Measurements from ENCODE around the gene WDFY2. TPM values are rescaled to one million over a fixed set of nuclear protein-coding genes. Genes with fewer than 3 reads are reported as not detected.

Gene WDFY2
- total RNA-seq, 1 experiment from 2014 or later = 25.7 TPM

- Mint-ChIP-seq H3K27ac (no peak overlapping the region; the same call in 1 of the 2 replicates), H3K27me3 (ENCODE audit: low read depth) (no peaks in the 10 kb centered on the region), H3K4me1 (peaks cover 32% of the 10 kb centered on the region), H3K36me3 (no peaks in the 10 kb centered on the region), H3K9me3 (no peaks in the 10 kb centered on the region), H3K4me3 (no peak overlapping the region)
- POLR2A ChIA-PET = interaction anchor here (0.6 kb wide), 1 partner anchor 59 kb away, joined by 3 read pairs; no protein-coding TSS in a partner anchor
- CTCF ChIA-PET = no interaction called here
- TF ChIP-seq ZNF671 (CRISPR knock-in tag; IDR thresholded peaks at IDR 0.05) (no peak), ZNF532 (CRISPR knock-in tag; IDR thresholded peaks at IDR 0.05; ENCODE audit: borderline replicate concordance) (no peak), JAZF1 (CRISPR knock-in tag; IDR thresholded peaks at IDR 0.05) (no peak), SMAD3 (CRISPR knock-in tag; IDR thresholded peaks at IDR 0.05; ENCODE audit: borderline replicate concordance) (no peak), ETV6 (CRISPR knock-in tag; IDR thresholded peaks at IDR 0.05) (no peak), SP1 (CRISPR knock-in tag; conservative IDR thresholded peaks at IDR 0.05) (no peak)
- no peak for DNase-seq (ENCODE audit: low spot score)
- no peak for ATAC-seq
Observed at GRCh38 chr13:51630288-51630615, 46.0 kb downstream of the WDFY2 start.

GRCh38 chr13:51632591-51633362 lies 48.5 kb downstream of the WDFY2 start:
- CTCF ChIA-PET = interaction anchor here (0.9 kb wide), 1 partner anchor 165 kb away, joined by 3 read pairs; no protein-coding TSS in a partner anchor
- Mint-ChIP-seq H3K9me3 (no peaks in the 10 kb centered on the region), H3K4me1 (peaks cover 57% of the 10 kb centered on the region), H3K27me3 (ENCODE audit: low read depth) (no peaks in the 10 kb centered on the region), H3K36me3 (no peaks in the 10 kb centered on the region), H3K4me3 (no peak overlapping the region), H3K27ac (peak overlapping the region; percentile 87)
- DNase-seq (ENCODE audit: low spot score) (peak; percentile 36), ATAC-seq (peak; percentile 86)
- TF ChIP-seq ZNF425 (CRISPR knock-in tag; conservative IDR thresholded peaks at IDR 0.05) = no peak
- peak; percentile 76; the same call in 1 of the 2 replicates for TF ChIP-seq ZSCAN18 (CRISPR knock-in tag; IDR thresholded peaks at IDR 0.05)
- TF ChIP-seq FOXJ3 (CRISPR knock-in tag; IDR thresholded peaks at IDR 0.05; ENCODE audit: borderline replicate concordance) = no peak
- TF ChIP-seq PRRX2 (CRISPR knock-in tag; IDR thresholded peaks at IDR 0.05) = no peak
- no peak for TF ChIP-seq ZNF219 (CRISPR knock-in tag; IDR thresholded peaks at IDR 0.05; ENCODE audit: borderline replicate concordance)
- TF ChIP-seq ARID4B (CRISPR knock-in tag; IDR thresholded peaks at IDR 0.05; ENCODE audit: borderline replicate concordance) = no peak
- POLR2A ChIA-PET = no interaction called here

Data from WTC11 (cell line).